ENCODE results near the gene PHF10. TPM values are rescaled to one million over a fixed set of nuclear protein-coding genes. Genes with fewer than 3 reads are reported as not detected.

Gene PHF10
- total and polyA plus RNA-seq, 2 of the 4 experiments (the other 2 are of a cell fraction) = 7.3 to 15.9 TPM

GRCh38 chr6:169665289-169665688, 59.0 kb downstream of the PHF10 start:
- no peak for ATAC-seq (ENCODE audit: low read depth)
- Histone ChIP-seq H2BK5ac (ENCODE audit: low read depth, low read length, poor library complexity, severe bottlenecking) (no peak overlapping the region), H2AK9ac (replicated peaks; ENCODE audit: low read depth, low read length, poor library complexity) (no peak overlapping the region), H3K27ac (ENCODE audit: insufficient read depth, low read length) (no peak overlapping the region), H3K4me1 (ENCODE audit: control insufficient read depth, insufficient read depth, low read length) (no peaks in the 10 kb centered on the region), H3K23ac (ENCODE audit: low read depth, low read length) (no peak overlapping the region), H2BK15ac (ENCODE audit: low read depth, low read length) (no peak overlapping the region), H3K4ac (ENCODE audit: low read depth, low read length) (no peak overlapping the region), H3K79me1 (ENCODE audit: low read depth in 1 of 2, low read length in 2 of 2) (no peaks in the 10 kb centered on the region), H4K91ac (ENCODE audit: insufficient read depth, low read depth, low read length) (no peak overlapping the region), H2AFZ (replicated peaks; ENCODE audit: low read length, poor library complexity) (no peak overlapping the region), H4K8ac (ENCODE audit: low read depth in 2 of 2, low read length in 2 of 2) (no peak overlapping the region), H4K20me1 (ENCODE audit: insufficient read depth, low read length) (no peaks in the 10 kb centered on the region), H3K4me2 (ENCODE audit: low read depth, low read length) (no peak overlapping the region), H2BK120ac (ENCODE audit: low read depth, low read length) (no peak overlapping the region), H4K5ac (ENCODE audit: low read depth, low read length) (no peak overlapping the region), H3K56ac (ENCODE audit: extremely low read depth, insufficient read depth, low read length) (no peak overlapping the region), H3K9ac (ENCODE audit: low read depth, low read length) (no peak overlapping the region), H2BK20ac (ENCODE audit: low read depth, low read length) (no peak overlapping the region), H2AK5ac (ENCODE audit: low read depth, low read length) (no peak overlapping the region), H3K9me3 (ENCODE audit: control insufficient read depth, insufficient read depth, low read length) (no peaks in the 10 kb centered on the region), H3K4me3 (ENCODE audit: insufficient read depth, low read depth, low read length) (no peak overlapping the region), H3K18ac (ENCODE audit: low read depth, low read length) (no peak overlapping the region), H3K36me3 (ENCODE audit: control insufficient read depth, insufficient read depth, low read length) (peaks cover 45% of the 10 kb centered on the region), H3K27me3 (ENCODE audit: control insufficient read depth, insufficient read depth, low read length) (no peaks in the 10 kb centered on the region), H3K14ac (replicated peaks; ENCODE audit: low read depth, low read length) (no peak overlapping the region), H3K9me1 (ENCODE audit: insufficient read depth, low read length) (peaks cover 6% of the 10 kb centered on the region; the same call in 1 of the 2 replicates)
- BruUV-seq (replicated peaks) = no TSS peak
- in situ Hi-C loops (cut with MboI; ENCODE audit: low sequenced_read_pairs) = no loop called here
- ChIA-PET POLR2A (ENCODE audit: unreplicated experiment) (no interaction called here), CTCF (no interaction called here)
- no peak for DNase-seq
- intact Hi-C loops (cut with micrococcal nuclease) = no loop called here
- WGBS, 2 experiments (ENCODE audit: extremely low coverage in 2 of 2, insufficient read length in 1 of 2) = 96% methylated on average over 6 of the region's 9 CpGs; no CpG with 5 or more reads in 1 of the 2 experiments
- dilution Hi-C loops (cut with HindIII; ENCODE audit: low sequenced_read_pairs, unreplicated experiment) = no loop called here
- TF ChIP-seq RFX5 (IDR thresholded peaks at IDR 0.05; ENCODE audit: low read depth, low read length) (no peak), MAFK (IDR thresholded peaks at IDR 0.05; ENCODE audit: low read depth, low read length) (no peak), MAZ (IDR thresholded peaks at IDR 0.05; ENCODE audit: borderline replicate concordance, low read depth, low read length) (no peak), BHLHE40 (IDR thresholded peaks at IDR 0.05; ENCODE audit: low read depth, low read length) (no peak), FOS (IDR thresholded peaks at IDR 0.05; ENCODE audit: low read depth, low read length) (no peak), RCOR1 (IDR thresholded peaks at IDR 0.05; ENCODE audit: insufficient replicate concordance, low read length) (no peak), USF2 (IDR thresholded peaks at IDR 0.05; ENCODE audit: low read depth, low read length) (no peak)

All from IMR-90 (cell line).